C4-2B (cell line): ENCODE measurements around the gene GMNN.

ENCODE experiments used
- ZFX ChIP-seq: fragments of 450-650 bp; IDR thresholded peaks from 2 replicates; pipeline ENCODE4 v1.6.1; 2017
- TF ChIP-seq, protein P1 (sequence below): fragments of 450-650 bp; conservative IDR thresholded peaks from 2 replicates; pipeline ENCODE4 v1.5.1; 2017; ENCODE audit warnings: mild to moderate bottlenecking

DNA sequence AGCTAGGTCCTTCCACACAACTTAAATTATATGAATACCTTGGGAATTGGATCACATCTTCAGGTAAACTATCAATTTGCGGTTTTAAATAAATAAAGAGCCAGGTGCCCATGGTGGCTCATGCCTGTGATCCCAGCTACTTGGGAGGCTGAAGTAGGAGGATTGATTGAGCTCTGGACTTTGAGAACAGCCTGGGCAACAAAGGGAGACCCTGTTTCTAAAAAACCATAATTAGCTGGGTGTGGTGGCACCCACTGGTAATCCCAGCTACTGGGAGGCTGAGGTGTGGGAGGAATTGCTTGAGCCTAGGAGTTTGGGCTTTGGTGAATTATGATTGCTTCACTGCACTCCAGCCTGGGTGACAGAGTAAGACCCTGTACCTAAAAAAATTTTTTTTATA lies 3.4 kb downstream of the GMNN start:
- TF ChIP-seq, protein P1, sequence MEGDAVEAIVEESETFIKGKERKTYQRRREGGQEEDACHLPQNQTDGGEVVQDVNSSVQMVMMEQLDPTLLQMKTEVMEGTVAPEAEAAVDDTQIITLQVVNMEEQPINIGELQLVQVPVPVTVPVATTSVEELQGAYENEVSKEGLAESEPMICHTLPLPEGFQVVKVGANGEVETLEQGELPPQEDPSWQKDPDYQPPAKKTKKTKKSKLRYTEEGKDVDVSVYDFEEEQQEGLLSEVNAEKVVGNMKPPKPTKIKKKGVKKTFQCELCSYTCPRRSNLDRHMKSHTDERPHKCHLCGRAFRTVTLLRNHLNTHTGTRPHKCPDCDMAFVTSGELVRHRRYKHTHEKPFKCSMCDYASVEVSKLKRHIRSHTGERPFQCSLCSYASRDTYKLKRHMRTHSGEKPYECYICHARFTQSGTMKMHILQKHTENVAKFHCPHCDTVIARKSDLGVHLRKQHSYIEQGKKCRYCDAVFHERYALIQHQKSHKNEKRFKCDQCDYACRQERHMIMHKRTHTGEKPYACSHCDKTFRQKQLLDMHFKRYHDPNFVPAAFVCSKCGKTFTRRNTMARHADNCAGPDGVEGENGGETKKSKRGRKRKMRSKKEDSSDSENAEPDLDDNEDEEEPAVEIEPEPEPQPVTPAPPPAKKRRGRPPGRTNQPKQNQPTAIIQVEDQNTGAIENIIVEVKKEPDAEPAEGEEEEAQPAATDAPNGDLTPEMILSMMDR = no peak
- no peak for TF ChIP-seq ZFX
